G401 (cell line): ENCODE measurements around the gene TMEM117. TPM values are rescaled to one million over a fixed set of nuclear protein-coding genes. Genes with fewer than 3 reads are reported as not detected.
"Not testable (repeated sequence)": the region's sequence is repeated elsewhere in the genome, so short reads cannot be mapped to it uniquely, and the experiment has no call there.

Experiments used
- DNase-seq: peaks from one replicate; pipeline ENCODE4 v3.0.0-alpha.2; 2015; ENCODE audit warnings: low spot score
- in situ Hi-C: cut with HindIII; loops from 2 replicates; pipeline ENCODE4 v1.10.0; 2016; ENCODE audit warnings: low sequenced_read_pairs, mixed read lengths
- total RNA-seq: library from RNA; depleted of rRNA; stranded (reverse); fragments of >200 nt; shearing (Covaris generic); gene quantifications from 2 replicates; pipeline ENCODE4 v1.2.3, GENCODE V29; 2014

TMEM117 gene
- total RNA-seq, 1 experiment from 2014 or later = 6.2 TPM

- peak; percentile 22 for DNase-seq
- in situ Hi-C loops = no loop called here
Measured at GRCh38 chr12:44127966-44128710, 292.3 kb downstream of the TMEM117 start.

- in situ Hi-C loops = no loop called here
Measured at GRCh38 chr12:44143175-44143574, 307.3 kb downstream of the TMEM117 start.

GRCh38 chr12:44148936-44149335 lies 313.1 kb downstream of the TMEM117 start:
- DNase-seq = no peak
- in situ Hi-C loops = no loop called here

More at GRCh38 chr12:44143175-44143574, 307.3 kb downstream of the TMEM117 start:
- DNase-seq = peak; percentile 92

GRCh38 chr12:44154128-44154527 lies 318.2 kb downstream of the TMEM117 start:
- DNase-seq = peak; percentile 61
- in situ Hi-C loops = no loop called here

GRCh38 chr12:44155358-44155757 lies 319.5 kb downstream of the TMEM117 start:
- in situ Hi-C loops = no loop called here
- no peak for DNase-seq

GRCh38 chr12:44157359-44157758 lies 321.5 kb downstream of the TMEM117 start:
- in situ Hi-C loops = no loop called here
- peak; percentile 13 for DNase-seq

GRCh38 chr12:44158746-44159145 lies 322.9 kb downstream of the TMEM117 start:
- in situ Hi-C loops = no loop called here

GRCh38 chr12:44159216-44159615 lies 323.3 kb downstream of the TMEM117 start:
- in situ Hi-C loops = no loop called here
- peak; percentile 65 for DNase-seq

More at GRCh38 chr12:44158746-44159145, 322.9 kb downstream of the TMEM117 start:
- peak; percentile 83 for DNase-seq

- DNase-seq = peak; percentile 91
- in situ Hi-C loops = no loop called here
Measured at GRCh38 chr12:44159862-44160261, 324.0 kb downstream of the TMEM117 start.

- in situ Hi-C loops = no loop called here
- DNase-seq = no peak
Measured at GRCh38 chr12:44162961-44163360, 327.1 kb downstream of the TMEM117 start.

GRCh38 chr12:44174053-44174452 lies 338.2 kb downstream of the TMEM117 start:
- in situ Hi-C loops = no loop called here
- no peak for DNase-seq

GRCh38 chr12:44184499-44185206 lies 348.8 kb downstream of the TMEM117 start:
- in situ Hi-C loops = no loop called here
- DNase-seq = no peak

GRCh38 chr12:44193281-44193680 lies 357.4 kb downstream of the TMEM117 start:
- in situ Hi-C loops = no loop called here

GRCh38 chr12:44195719-44196118 lies 359.8 kb downstream of the TMEM117 start:
- in situ Hi-C loops, DNase-seq: not testable (repeated sequence)

More at GRCh38 chr12:44193281-44193680, 357.4 kb downstream of the TMEM117 start:
- DNase-seq = no peak

- in situ Hi-C loops = no loop called here
- no peak for DNase-seq
Measured at GRCh38 chr12:44206045-44206444, 370.2 kb downstream of the TMEM117 start.

- no peak for DNase-seq
- in situ Hi-C loops = no loop called here
Measured at GRCh38 chr12:44217146-44217883, 381.4 kb downstream of the TMEM117 start.

- peak; percentile 47 for DNase-seq
- in situ Hi-C loops = no loop called here
Measured at GRCh38 chr12:44223736-44224135, 387.9 kb downstream of the TMEM117 start.

- DNase-seq = peak; percentile 16
- in situ Hi-C loops = no loop called here
Measured at GRCh38 chr12:44224399-44225148, 388.7 kb downstream of the TMEM117 start.

- in situ Hi-C loops = no loop called here
- peak; percentile 24 for DNase-seq
Measured at GRCh38 chr12:44225149-44225510, 389.2 kb downstream of the TMEM117 start.
